Measurements from ENCODE around the gene TAB3.
"Not testable (repeated sequence)": the region's sequence is repeated elsewhere in the genome, so short reads cannot be mapped to it uniquely, and the experiment has no call there.

Gene TAB3

GRCh38 chrX:30812326-30812725, 76.7 kb downstream of the TAB3 start:
- DNase-seq, result no peak

GRCh38 chrX:30806187-30806728, 82.8 kb downstream of the TAB3 start:
- no peak for DNase-seq

DNA sequence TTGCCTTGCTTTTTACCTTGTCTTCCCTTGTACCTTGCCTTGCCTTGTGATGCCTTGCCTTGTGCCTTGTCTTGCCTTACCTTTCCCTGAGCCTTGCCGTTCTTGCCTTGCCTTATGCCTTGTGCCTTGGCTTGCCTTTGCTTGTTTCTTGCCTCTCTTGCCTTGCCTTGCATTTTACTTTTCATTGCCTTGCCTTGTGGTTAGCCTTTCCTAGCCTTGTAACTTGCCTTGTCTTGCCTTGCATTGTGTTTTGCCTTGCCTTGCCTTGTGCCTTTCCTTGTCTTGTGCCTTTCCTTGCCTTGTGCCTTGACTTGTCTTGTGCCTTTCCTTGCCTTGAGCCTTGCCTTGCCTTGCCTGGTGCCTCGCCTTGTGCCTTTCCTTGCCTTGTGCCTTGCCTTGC, 84.6 kb downstream of the TAB3 start:
- DNase-seq, result no peak

- no peak for DNase-seq
Measured at GRCh38 chrX:30800901-30801300, 88.2 kb downstream of the TAB3 start.

GRCh38 chrX:30799327-30799726, 89.7 kb downstream of the TAB3 start:
- DNase-seq, result no peak

DNA sequence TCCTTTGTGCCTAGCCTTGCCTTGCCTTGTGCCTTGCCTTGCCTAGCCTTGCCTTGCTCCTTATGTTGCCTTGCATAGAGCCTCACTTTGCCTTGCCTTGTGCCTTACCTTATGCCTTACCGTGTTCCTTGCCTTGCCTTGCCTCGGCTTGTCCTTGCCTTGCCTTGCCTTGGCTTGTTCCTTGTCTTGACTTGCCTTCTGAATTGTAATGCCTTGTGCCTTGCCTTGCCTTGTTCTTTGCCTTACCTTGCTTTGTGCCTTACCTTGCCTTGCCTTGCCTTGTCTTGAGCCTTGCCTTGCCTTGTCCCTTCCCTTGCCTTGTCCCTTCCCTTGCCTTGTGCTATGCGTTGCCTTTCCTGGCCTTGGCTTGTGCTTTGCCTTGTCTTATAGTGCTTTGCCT, 90.2 kb downstream of the TAB3 start:
- DNase-seq, result no peak

GRCh38 chrX:30797301-30797700, 91.8 kb downstream of the TAB3 start:
- DNase-seq, result not testable (repeated sequence)

DNA sequence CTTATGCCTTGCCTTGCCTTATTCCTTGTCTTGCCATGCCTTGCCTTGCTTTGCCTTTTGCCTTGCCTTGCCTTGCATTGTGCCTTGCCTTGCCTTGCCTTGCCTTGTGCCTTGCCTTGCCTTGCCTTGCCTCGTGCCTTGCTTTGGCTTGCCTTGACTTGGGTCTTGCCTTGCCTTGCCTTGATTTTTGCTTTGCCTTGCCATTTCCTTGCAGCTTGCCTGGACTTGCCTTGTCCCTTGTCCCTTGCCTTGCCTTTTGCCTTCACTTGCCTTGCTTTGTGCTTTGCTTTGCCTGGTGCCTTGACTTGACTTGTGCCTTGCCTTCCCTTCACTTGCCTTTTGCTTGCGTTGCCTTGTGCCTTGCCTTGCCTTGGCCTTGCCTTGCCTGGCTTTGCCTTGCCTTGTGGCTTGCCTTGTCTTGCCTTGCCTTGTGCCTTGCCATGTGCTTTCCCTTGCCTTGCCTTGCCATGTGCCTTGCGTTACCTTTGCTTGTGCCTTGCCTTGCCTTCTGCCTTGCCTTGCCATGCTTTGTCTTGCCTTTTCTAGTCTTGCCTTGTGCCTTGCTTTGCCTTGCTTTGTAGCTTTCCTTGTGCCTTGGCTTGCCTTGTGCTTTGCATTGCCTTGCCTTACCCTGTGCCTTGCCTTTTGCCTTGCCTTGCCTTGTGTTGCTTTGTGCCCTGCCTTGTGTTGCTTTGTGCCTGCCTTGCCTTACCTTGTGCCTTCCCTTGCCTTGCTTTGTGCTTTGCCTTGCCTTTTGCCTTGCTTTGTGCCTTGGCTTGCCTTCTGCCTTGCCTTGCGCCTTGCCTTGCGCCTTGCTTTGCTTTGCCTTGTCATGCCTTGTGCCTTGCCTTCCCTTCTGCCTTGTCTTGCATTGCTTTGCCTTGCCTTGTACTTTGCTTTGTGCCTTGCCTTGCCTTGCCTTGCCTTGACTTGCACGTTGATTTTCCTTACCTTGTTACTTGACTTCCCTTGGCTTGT, 92.8 kb downstream of the TAB3 start:
- no peak for DNase-seq

DNA sequence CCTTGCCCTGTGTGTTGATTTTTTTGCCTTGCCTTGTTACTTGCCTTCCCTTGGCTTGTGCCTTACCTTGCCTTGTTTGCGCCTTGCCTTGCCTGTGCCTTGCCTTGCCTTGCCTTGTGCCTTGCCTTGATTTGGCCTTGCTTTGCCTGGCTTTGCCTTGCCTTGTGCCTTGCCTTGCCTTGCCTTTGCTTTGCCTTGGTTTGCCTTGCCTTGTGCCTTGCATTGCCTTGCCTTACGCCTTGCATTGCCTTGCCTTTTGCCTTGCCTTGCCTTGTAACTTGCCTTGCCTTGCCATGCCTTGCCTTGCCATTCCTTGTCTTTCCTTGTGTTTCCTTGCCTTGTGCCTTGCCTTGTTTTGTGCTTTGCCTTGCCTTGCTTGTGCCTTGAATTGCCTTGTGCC, 94.6 kb downstream of the TAB3 start:
- DNase-seq, result no peak

DNA sequence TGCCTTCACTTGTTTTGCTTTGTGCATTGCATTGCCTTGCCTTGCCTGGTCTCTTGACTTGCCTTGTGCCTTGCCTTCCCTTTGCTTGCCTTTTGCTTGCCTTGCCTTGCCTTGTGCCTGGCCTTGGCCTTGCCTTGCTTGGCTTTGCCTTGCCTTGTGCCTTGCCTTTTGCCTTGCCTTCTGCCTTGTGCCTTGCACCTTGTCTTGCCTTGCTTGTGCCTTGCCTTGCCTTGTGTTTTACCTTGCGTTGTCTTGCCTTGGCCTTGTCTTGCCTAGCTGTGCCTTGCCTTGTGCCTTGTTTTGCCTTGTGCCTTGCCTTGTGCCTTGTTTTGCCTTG, 95.3 kb downstream of the TAB3 start:
- no peak for DNase-seq

GRCh38 chrX:30793075-30793766, 95.8 kb downstream of the TAB3 start:
- DNase-seq, result no peak

DNA sequence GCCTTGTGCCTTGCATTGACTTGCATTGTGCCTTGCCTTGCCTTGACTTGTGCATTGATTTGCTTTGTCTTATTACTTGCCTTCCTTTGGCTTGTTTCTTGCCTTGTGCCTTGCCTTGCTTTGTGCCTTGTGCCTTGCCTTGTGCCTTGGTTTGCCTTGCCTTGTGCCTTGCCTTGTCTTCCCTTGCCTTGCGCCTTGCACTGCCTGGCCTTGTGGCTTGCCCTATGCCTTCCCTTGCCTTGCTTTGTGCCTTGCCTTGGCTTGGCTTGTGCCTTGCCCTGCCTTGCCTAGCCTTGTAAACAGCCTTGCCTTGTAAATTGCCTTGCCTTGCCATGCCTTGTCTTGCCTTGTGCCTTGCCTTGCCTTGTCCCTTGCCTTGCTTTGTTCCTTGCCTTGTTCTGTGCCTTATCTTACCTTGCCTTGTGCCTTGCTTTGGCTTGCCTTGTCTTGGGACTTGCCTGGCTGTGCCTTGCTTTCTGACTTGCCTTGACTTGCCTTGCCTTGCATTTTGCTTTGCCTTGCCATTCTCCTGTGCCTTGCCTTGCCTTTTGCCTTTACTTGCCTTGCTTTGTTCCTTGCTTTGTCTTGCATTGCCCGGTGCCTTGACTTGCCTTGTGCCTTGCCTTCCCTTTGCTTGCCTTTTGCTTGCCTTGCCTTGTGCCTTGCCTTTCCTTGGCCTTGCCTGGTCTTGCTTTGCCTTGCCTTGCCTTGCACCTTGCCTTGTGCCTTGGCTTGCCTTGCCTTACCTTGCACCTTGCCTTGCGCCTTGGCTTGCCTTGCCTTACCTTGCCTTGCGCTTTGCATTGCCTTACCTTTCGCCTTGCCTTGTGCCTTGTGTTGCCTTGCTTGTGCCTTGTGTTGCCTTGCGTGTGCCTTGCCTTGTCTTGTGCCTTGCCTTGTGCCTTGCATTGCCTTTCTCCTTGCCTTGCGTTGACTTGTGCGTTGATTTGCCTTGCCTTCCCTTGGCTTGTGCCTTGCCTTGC, 97.5 kb downstream of the TAB3 start:
- no peak for DNase-seq

- no peak for DNase-seq
Measured at GRCh38 chrX:30787012-30787411, 102.0 kb downstream of the TAB3 start.

DNA sequence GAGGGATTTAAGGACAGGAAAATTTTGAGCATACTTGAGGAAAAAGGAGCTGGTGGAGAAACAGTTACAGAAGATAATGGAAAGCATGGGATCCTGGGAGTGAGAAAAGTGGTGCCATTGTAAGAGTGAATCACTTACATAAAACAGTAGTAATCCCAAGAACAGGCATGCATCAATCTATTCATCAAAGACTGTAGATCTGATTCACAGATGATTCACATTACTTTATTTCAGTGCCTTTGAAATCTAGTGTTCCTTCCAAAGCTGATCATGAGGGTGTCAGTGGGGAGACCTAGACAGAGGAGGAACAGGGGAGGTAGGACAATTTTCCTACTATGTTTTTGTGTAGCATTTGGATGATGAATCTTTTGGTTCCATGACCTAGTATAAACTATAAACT, 102.7 kb downstream of the TAB3 start:
- no peak for DNase-seq

DNA sequence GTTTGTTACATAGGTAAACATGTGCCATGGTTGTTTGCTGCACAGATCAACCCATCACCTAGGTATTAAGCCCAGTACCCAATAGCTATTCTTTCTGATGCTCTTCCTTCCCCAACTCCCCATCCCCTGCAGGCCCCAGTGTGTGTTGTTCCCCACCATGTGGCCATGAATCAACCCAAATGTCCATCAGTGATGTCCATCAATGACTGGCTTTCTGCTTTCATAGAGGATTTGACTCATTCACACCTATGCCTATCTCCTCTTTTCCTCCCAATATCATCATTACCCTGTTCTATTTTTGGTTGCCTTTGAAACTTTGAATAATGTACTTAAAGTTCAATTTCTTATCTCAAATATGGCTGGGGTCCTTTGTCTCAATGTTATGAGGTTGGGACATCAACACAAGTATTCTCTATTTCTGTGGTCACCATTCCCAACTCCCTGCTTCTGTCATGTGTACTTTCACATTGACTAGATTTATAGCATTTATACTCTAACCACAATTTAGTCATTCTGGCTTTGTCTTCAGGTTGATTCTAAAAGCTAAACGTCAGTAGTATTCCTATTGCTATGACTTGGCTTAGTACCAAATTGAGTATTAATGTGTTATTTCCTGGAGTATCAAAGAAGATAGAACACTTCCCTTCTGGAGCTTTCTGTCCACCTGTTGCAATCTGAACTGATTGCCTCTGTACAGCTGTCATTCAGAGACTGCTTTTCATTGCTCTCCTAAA, 107.2 kb downstream of the TAB3 start:
- no peak for DNase-seq

DNA sequence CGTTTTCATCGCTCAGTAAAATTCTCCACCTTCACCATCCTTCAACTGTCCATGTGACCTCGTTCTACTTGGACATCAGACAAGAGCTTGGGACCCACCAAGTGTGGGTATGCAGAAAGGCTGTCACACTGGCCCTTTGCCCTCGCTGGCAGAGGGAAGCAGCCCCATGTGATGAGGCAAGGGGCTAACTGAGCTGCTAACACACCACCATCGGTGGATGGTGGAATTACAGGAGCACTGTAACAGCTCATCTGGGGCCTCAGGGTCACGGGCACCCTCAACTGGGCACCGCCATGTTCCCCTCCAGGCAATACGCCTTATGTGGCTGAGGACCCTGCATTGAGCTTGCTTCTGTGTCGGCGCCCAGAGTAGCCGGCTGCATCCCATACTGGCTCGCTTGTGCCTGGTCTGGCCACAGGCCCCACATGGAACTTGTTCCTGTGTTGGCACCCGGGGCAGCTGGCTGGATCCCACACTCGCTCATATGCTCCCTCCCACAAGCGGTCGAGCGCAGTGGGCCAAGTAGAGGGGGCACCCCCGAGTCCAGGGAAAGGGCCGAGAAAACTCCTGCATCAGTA, 109.5 kb downstream of the TAB3 start:
- no peak for DNase-seq

DNA sequence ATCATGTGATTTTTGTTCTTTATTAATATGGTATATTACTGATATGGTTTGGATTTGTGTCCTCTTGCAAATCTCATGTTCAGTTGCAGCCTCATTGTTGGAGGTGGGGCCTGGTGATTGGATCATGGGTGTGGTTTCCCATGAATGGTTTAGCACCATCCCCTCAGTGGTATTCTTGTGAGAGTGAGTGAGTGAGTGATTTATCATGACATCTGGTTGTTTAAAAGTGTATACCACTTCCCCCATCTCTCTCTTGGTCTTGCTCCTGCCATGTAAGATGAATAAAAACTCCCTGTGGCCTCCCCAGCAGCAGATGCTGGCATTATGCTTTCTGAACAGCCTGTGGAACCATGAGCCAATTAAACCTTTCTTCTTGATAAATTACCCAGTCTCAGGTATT, 111.5 kb downstream of the TAB3 start:
- DNase-seq, result no peak
